NK-92 (cell line): Measurements from ENCODE around the gene FGF23.
"Not testable (repeated sequence)": the region's sequence is repeated elsewhere in the genome, so short reads cannot be mapped to it uniquely, and the experiment has no call there.

Experiments used
- DNase-seq: peaks from one replicate; lab custom pipeline; 2025; ENCODE audit not compliant: unreplicated experiment; lab: John Stamatoyannopoulos, UW

FGF23 gene

GRCh38 chr12:4379405-4379804 is at the start of gene FGF23:
FGF23 (minus strand) TSS chr12:4379712; CDS start chr12:4379582, 130 bp downstream.
- DNase-seq, result no peak

GRCh38 chr12:4424422-4424821 is 44.9 kb upstream of the FGF23 start:
- no peak for DNase-seq

GRCh38 chr12:4423528-4424195 is 44.1 kb upstream of the FGF23 start:
- no peak for DNase-seq

- DNase-seq, result no peak
Measured at GRCh38 chr12:4422985-4423384, 43.5 kb upstream of the FGF23 start.

- DNase-seq, result no peak
Measured at GRCh38 chr12:4421590-4422031, 42.1 kb upstream of the FGF23 start.

- no peak for DNase-seq
Measured at GRCh38 chr12:4420138-4420670, 40.7 kb upstream of the FGF23 start.

- DNase-seq, result no peak
Measured at GRCh38 chr12:4418913-4419312, 39.4 kb upstream of the FGF23 start.

GRCh38 chr12:4417936-4418335 is 38.4 kb upstream of the FGF23 start:
- no peak for DNase-seq

- DNase-seq, result no peak
Measured at GRCh38 chr12:4417455-4417854, 37.9 kb upstream of the FGF23 start.

GRCh38 chr12:4416276-4416675 is 36.8 kb upstream of the FGF23 start:
- no peak for DNase-seq

GRCh38 chr12:4412465-4412864 is 33.0 kb upstream of the FGF23 start:
- no peak for DNase-seq

- no peak for DNase-seq
Measured at GRCh38 chr12:4412056-4412455, 32.5 kb upstream of the FGF23 start.

GRCh38 chr12:4407136-4407535 is 27.6 kb upstream of the FGF23 start:
- DNase-seq, result no peak

GRCh38 chr12:4404877-4405637 is 25.5 kb upstream of the FGF23 start:
- not testable (repeated sequence) for DNase-seq

- DNase-seq, result no peak
Measured at GRCh38 chr12:4402996-4403395, 23.5 kb upstream of the FGF23 start.

GRCh38 chr12:4401117-4401516 is 21.6 kb upstream of the FGF23 start:
- DNase-seq, result no peak

- no peak for DNase-seq
Measured at GRCh38 chr12:4395818-4396217, 16.3 kb upstream of the FGF23 start.

- no peak for DNase-seq
Measured at GRCh38 chr12:4393211-4393610, 13.7 kb upstream of the FGF23 start.

- no peak for DNase-seq
Measured at GRCh38 chr12:4392223-4392742, 12.8 kb upstream of the FGF23 start.

- no peak for DNase-seq
Measured at GRCh38 chr12:4388662-4389061, 9.2 kb upstream of the FGF23 start.

- DNase-seq, result no peak
Measured at GRCh38 chr12:4388032-4388431, 8.5 kb upstream of the FGF23 start.

- no peak for DNase-seq
Measured at GRCh38 chr12:4387607-4388006, 8.1 kb upstream of the FGF23 start.
